Endothelial cell of umbilical vein (primary cell): ENCODE measurements around the gene SPEN. TPM values are rescaled to one million over a fixed set of nuclear protein-coding genes. Genes with fewer than 3 reads are reported as not detected.

Source experiments
- BruUV-seq: library from RNA; stranded (reverse); fragments of 400-500 nt; replicated peaks from 2 replicates; lab custom pipeline; 2021; lab: Mats Ljungman, UMichigan
- CTCF ChIA-PET: fragments of 300-600, 350-600 bp; sonication (Branson Sonifier 250); formaldehyde crosslinking; loops from one replicate; lab custom pipeline; 2021; ENCODE audit warnings: antibody characterized with exemption, inconsistent platforms; lab: Charles Lee
- POLR2A ChIA-PET: fragments of 300-600, 350-600 bp; sonication (Branson Sonifier 250); formaldehyde crosslinking; loops from one replicate; lab custom pipeline; 2021; ENCODE audit warnings: antibody characterized with exemption, inconsistent platforms; lab: Charles Lee
- DNase-seq: peaks from one replicate; pipeline ENCODE4 v3.0.0-alpha.2; 2011; ENCODE audit warnings: low read depth, low spot score
- FAIRE-seq: peaks from 2 replicates; lab custom pipeline; 2011; peaks lifted over from hg19 to GRCh38; lab: Jason Lieb, UNC
- H2AFZ ChIP-seq: 2 replicates; pipeline ENCODE4 v1.6.0; 2012; ENCODE audit warnings: low read depth, low read length, control low read depth, inconsistent platforms
- H3K27ac ChIP-seq: 2 replicates; pipeline ENCODE4 v1.5.1; 2011; ENCODE audit warnings: low read depth, mild to moderate bottlenecking, control low read depth, low read length, moderate library complexity; ENCODE audit not compliant: insufficient read depth
- H3K27me3 ChIP-seq, 2 experiments: 2 replicates each; pipeline versions ENCODE4 v1.6.0 to v1.6.1; 2011; ENCODE audit warnings: low read length in 2 of 2, mixed read lengths in 1 of 2; ENCODE audit not compliant: control insufficient read depth in 2 of 2, insufficient read depth in 2 of 2
- H3K36me3 ChIP-seq, 2 experiments: 2 replicates in 1 of 2; 3 replicates in 1 of 2; pipeline ENCODE4 v1.5.1; 2011; ENCODE audit warnings: low read length in 2 of 2, mild to moderate bottlenecking in 1 of 2, moderate library complexity in 1 of 2; ENCODE audit not compliant: control insufficient read depth in 2 of 2, insufficient read depth in 2 of 2; ENCODE audit errors: extremely low read depth in 1 of 2
- H3K4me1 ChIP-seq: 3 replicates; pipeline ENCODE4 v1.5.1; 2011; ENCODE audit warnings: mild to moderate bottlenecking, low read length; ENCODE audit not compliant: control insufficient read depth, insufficient read depth; ENCODE audit errors: extremely low read depth
- H3K4me2 ChIP-seq: 2 replicates; pipeline ENCODE4 v1.6.1; 2011; ENCODE audit warnings: low read length, control low read depth, mixed read lengths; ENCODE audit not compliant: insufficient read depth
- H3K4me3 ChIP-seq, 3 experiments: fragments of 200-600 bp in 1 of 3; sonication (generic), shearing (Covaris generic) in 1 of 3; replicated peaks in 1 of 3; 2 replicates each; pipeline ENCODE4 v1.5.1; 2011 to 2016; ENCODE audit warnings: control low read depth in 3 of 3, low read length in 3 of 3, mild to moderate bottlenecking in 2 of 3, inconsistent platforms in 1 of 3, low read depth in 1 of 3, moderate library complexity in 1 of 3; ENCODE audit not compliant: insufficient read depth in 1 of 3
- H3K79me2 ChIP-seq: 2 replicates; pipeline ENCODE4 v1.6.0; 2012; ENCODE audit warnings: low read length, inconsistent platforms; ENCODE audit not compliant: control insufficient read depth, insufficient read depth
- H3K9ac ChIP-seq: replicated peaks from 2 replicates; pipeline ENCODE3; 2011; ENCODE audit warnings: low read length, control low read depth; ENCODE audit not compliant: insufficient read depth; ENCODE audit errors: extremely low read depth
- H3K9me1 ChIP-seq: replicated peaks from 3 replicates; pipeline ENCODE4 v1.6.0; 2011; ENCODE audit warnings: mild to moderate bottlenecking, low read length; ENCODE audit not compliant: control insufficient read depth, insufficient read depth; ENCODE audit errors: extremely low read depth
- H3K9me3 ChIP-seq: replicated peaks from 2 replicates; pipeline ENCODE4 v1.5.1; 2012; ENCODE audit warnings: low read length, inconsistent platforms; ENCODE audit not compliant: control insufficient read depth, insufficient read depth
- H4K20me1 ChIP-seq: replicated peaks from 2 replicates; pipeline ENCODE3; 2011; ENCODE audit warnings: mild to moderate bottlenecking, low read length; ENCODE audit not compliant: control insufficient read depth, insufficient read depth; ENCODE audit errors: extremely low read depth
- EZH2 ChIP-seq: IDR thresholded peaks from 2 replicates; pipeline ENCODE4 v1.6.1; 2012; ENCODE audit warnings: borderline replicate concordance, low read depth, mild to moderate bottlenecking, moderate library complexity, low read length, inconsistent platforms; ENCODE audit not compliant: severe bottlenecking
- FOS ChIP-seq: IDR thresholded peaks from 2 replicates; pipeline ENCODE4 v1.6.1; 2011; ENCODE audit warnings: mild to moderate bottlenecking, low read length, moderate library complexity, borderline replicate concordance; ENCODE audit not compliant: insufficient read depth
- GATA2 ChIP-seq: IDR thresholded peaks from 2 replicates; pipeline ENCODE4 v1.7.0; 2011; ENCODE audit warnings: low read depth, mild to moderate bottlenecking, moderate library complexity, mixed read lengths, low read length; ENCODE audit not compliant: insufficient read length, insufficient read depth
- JUN ChIP-seq: IDR thresholded peaks from 2 replicates; pipeline ENCODE4 v1.6.1; 2011; ENCODE audit warnings: borderline replicate concordance, low read depth; ENCODE audit not compliant: insufficient read length, insufficient read depth
- POLR2AphosphoS5 ChIP-seq: IDR thresholded peaks from 2 replicates; pipeline ENCODE4 v1.6.1; 2012; ENCODE audit warnings: low read depth, mild to moderate bottlenecking, control low read depth, low read length, moderate library complexity; ENCODE audit not compliant: insufficient read depth
- dilution Hi-C: fragments of 300-500 bp; cut with MboI; formaldehyde crosslinking; loops from one replicate; pipeline ENCODE4 v1.15.0; 2019; ENCODE audit warnings: low sequenced_read_pairs; ENCODE audit not compliant: extremely low pct_ligation_motif_present
- intact Hi-C: fragments of 100-400 bp; cut with micrococcal nuclease; formaldehyde crosslinking; loops from one replicate; pipeline ENCODE4 v1.10.0; 2022
- polyA plus RNA-seq, 4 experiments: library from polyadenylated mRNA; depleted of rRNA in 3 of 4; stranded (reverse) in 3 of 4; unstranded in 1 of 4; fragments of >200 nt; gene quantifications; 2 replicates each; pipeline versions ENCODE4 v1.2.1 to v1.2.3, GENCODE V29; 2011 to 2012; ENCODE audit warnings: missing spikeins in 1 of 4
- total RNA-seq: library from RNA; stranded (reverse); gene quantifications from 2 replicates; pipeline ENCODE4 v1.2.3, GENCODE V29; 2021
- TF ChIP-seq, protein P1 (sequence below): IDR thresholded peaks from 2 replicates; pipeline ENCODE4 v1.6.1; 2011; ENCODE audit not compliant: insufficient read depth, insufficient read length
- TF ChIP-seq, protein P2 (sequence below), 2 donors: IDR thresholded peaks; 1 replicate in 1 of 2; 2 replicates in 1 of 2; pipeline ENCODE4 v1.5.1; 2011; ENCODE audit warnings: low read length in 2 of 2, mild to moderate bottlenecking in 2 of 2, moderate library complexity in 2 of 2, control low read depth in 1 of 2, inconsistent platforms in 1 of 2, low read depth in 1 of 2; ENCODE audit not compliant: insufficient read depth in 1 of 2; ENCODE audit errors: extremely low read depth in 1 of 2

Gene SPEN
- total and polyA plus RNA-seq, 2 donors (not counting 3 experiments of a cell fraction or from before 2014, with no cell fraction given) = 9.3 to 44.4 TPM

DNA sequence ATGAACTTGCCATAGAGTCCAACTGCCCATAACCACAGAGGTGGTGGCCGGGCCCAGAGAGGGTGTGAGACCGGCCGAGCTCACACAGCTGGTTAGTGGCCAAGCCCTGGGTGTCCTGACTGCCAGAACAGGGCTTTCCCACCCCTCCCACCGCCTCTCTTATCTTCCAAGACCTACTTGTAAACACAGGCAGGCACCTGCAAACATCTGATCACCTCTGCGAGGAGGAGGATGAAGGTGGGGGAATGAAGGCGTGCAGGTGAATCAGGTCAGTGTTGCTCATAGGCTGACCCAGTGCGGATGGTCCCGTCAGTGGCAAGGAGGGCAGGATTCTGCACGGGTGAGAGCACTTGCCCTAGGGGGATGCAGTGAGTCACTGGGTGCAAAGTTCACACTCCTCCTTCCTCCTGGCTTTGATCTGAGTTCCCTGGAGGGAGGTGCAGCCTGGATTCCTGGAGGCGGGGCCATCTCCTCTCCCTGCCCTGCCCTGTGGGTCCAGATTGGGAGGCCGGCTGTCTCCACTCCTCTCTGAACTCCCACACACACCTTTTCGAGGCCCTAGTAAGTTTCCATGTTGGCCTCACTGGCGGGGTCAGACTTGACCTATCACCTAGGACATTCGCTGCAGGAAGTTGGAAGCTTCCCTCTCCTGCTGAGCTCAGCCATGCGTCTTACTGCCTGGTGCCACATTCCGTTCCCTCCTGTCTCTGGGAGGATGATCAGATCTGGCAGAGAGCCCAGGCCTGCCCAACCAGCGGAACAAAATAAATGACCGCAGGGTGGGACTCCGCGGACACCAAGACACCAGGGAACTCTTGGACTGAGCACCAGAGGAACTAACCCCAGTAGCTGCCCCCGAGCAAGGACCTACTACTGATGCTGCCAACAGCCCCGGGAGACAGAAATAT is 47.3 kb upstream of the SPEN start:
- BruUV-seq = no TSS peak
- intact Hi-C loops (loop anchor here (1.0 to 5.0 kb wide), 3 partner anchors 35 to 347 kb away; partner anchors contain the start of gene SPEN), dilution Hi-C loops (no loop called here)
- no peaks in the 10 kb centered on the region for H4K20me1 ChIP-seq
- FAIRE-seq (peak; percentile 76), DNase-seq (peak; percentile 28)
- POLR2A ChIA-PET = interaction anchor here (1.4 kb wide), 1 partner anchor 47 kb away, joined by 3 read pairs; the partner anchor contains the start of gene SPEN
- no peaks in the 10 kb centered on the region for H3K9me1 ChIP-seq
- TF ChIP-seq FOS = peak; percentile 33
- TF ChIP-seq, protein P1, sequence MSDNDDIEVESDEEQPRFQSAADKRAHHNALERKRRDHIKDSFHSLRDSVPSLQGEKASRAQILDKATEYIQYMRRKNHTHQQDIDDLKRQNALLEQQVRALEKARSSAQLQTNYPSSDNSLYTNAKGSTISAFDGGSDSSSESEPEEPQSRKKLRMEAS = no peak
- peak; percentile 74 for TF ChIP-seq GATA2
- CTCF ChIA-PET = interaction anchor here (1.0 to 7.1 kb wide), 6 partner anchors 8 to 194 kb away, joined by 3 to 75 read pairs (median 4); no protein-coding TSS in a partner anchor
- peak overlapping the region; percentile 45 for H2AFZ ChIP-seq
- no peaks in the 10 kb centered on the region for H3K36me3 ChIP-seq
- H3K27me3 ChIP-seq = no peaks in the 10 kb centered on the region
- H3K4me3 ChIP-seq = no peak overlapping the region
- peaks cover 46% of the 10 kb centered on the region for H3K4me1 ChIP-seq
- peak overlapping the region; percentile 1 for H3K9ac ChIP-seq
- no peaks in the 10 kb centered on the region for H3K79me2 ChIP-seq
- H3K4me2 ChIP-seq = no peak overlapping the region
- no peaks in the 10 kb centered on the region for H3K9me3 ChIP-seq
- peak overlapping the region; percentile 63 for H3K27ac ChIP-seq

DNA sequence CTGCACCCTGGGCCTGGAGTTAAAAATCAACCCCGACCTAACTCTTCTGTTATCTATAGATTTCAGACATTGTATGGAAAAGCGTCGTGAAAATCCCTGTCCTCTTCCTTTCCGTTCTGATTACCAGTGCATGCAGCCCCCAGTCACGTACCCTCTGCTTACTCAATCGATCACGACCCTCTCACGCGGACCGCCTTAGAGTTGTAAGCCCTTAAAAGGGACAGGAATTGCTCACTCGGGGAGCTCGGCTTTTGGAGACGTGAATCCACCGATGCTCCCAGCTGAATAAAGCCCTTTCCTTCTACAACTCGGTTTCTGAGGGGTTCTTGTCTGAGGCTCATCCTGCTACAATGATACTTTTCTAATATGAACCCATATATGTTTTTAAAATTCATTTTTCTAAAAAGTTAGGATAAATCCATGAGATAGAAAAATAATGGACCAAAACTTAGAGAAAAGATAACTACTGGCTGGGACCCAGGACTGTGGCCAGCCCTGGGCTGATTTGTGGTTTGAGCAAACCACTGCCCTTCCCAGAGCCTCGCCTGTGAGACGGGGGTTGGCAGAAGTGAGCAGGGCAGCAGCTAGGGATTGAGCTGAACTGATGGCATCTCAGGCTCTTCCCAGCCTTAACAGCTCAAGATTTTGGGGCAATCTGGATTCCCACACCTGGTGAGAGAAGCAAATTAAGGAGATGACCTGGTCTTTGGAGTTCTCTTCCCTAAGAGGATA is 45.1 kb upstream of the SPEN start:
- POLR2A ChIA-PET = no interaction called here
- TF ChIP-seq GATA2 (no peak), EZH2 (no peak), JUN (no peak), POLR2AphosphoS5 (no peak), FOS (no peak)
- TF ChIP-seq, protein P2, sequence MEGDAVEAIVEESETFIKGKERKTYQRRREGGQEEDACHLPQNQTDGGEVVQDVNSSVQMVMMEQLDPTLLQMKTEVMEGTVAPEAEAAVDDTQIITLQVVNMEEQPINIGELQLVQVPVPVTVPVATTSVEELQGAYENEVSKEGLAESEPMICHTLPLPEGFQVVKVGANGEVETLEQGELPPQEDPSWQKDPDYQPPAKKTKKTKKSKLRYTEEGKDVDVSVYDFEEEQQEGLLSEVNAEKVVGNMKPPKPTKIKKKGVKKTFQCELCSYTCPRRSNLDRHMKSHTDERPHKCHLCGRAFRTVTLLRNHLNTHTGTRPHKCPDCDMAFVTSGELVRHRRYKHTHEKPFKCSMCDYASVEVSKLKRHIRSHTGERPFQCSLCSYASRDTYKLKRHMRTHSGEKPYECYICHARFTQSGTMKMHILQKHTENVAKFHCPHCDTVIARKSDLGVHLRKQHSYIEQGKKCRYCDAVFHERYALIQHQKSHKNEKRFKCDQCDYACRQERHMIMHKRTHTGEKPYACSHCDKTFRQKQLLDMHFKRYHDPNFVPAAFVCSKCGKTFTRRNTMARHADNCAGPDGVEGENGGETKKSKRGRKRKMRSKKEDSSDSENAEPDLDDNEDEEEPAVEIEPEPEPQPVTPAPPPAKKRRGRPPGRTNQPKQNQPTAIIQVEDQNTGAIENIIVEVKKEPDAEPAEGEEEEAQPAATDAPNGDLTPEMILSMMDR (IDR thresholded peaks at IDR 0.05; ENCODE audit: extremely low read depth in 1 of 2, insufficient read depth in 1 of 2, low read depth in 1 of 2, low read length in 2 of 2) = no peak
- TF ChIP-seq, protein P1 = no peak
- BruUV-seq = no TSS peak
- no peaks in the 10 kb centered on the region for H3K79me2 ChIP-seq
- H3K4me3 ChIP-seq = no peak overlapping the region
- H3K4me2 ChIP-seq = no peak overlapping the region
- H3K27ac ChIP-seq = no peak overlapping the region
- no peak for DNase-seq
- no peaks in the 10 kb centered on the region for H3K9me3 ChIP-seq
- no peaks in the 10 kb centered on the region for H3K27me3 ChIP-seq
- intact Hi-C loops = no loop called here
- FAIRE-seq = no peak
- H3K9ac ChIP-seq = no peak overlapping the region
- dilution Hi-C loops = no loop called here
- peaks cover 32% of the 10 kb centered on the region for H3K4me1 ChIP-seq
- no peaks in the 10 kb centered on the region for H3K9me1 ChIP-seq
- no peaks in the 10 kb centered on the region for H4K20me1 ChIP-seq
- CTCF ChIA-PET = interaction anchor here (1.0 to 7.1 kb wide), 7 partner anchors 10 to 245 kb away, joined by 3 to 75 read pairs (median 6); partner anchors contain the start of gene SPEN
- H3K36me3 ChIP-seq = no peaks in the 10 kb centered on the region
- H2AFZ ChIP-seq = no peak overlapping the region
